ENCODE data around the gene NPM3.

GRCh38 chr10:101774589-101775272, 8.5 kb downstream of the NPM3 start:
- TF ChIP-seq CTCF (conservative IDR thresholded peaks at IDR 0.05 in 1 of 2, IDR thresholded peaks at IDR 0.05 in 1 of 2; ENCODE audit: extremely low read depth in 1 of 2, insufficient read depth in 1 of 2, low read depth in 1 of 2, low read length in 2 of 2) (no peak), EZH2 (IDR thresholded peaks at IDR 0.05; ENCODE audit: borderline replicate concordance, low read length) (peak; percentile 69)
